Measurements from ENCODE around the gene KLF17.

KLF17 gene

DNA sequence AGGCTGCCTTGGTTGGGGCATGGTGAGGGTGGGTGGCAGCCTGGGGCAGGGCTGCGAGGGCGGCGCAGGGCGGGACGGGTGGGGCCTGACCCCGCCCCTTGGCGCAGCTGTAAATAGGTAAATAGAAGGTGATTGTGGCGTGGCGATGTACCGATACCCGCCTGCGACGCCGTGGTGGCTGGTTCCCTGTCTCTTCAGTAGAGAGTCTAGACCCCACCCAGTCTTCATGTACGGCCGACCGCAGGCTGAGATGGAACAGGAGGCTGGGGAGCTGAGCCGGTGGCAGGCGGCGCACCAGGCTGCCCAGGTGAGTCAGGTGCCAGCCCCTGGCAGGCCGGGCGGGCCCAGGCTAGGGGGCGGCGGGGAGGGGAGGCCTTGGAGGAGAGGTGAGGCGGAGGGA lies at the start of gene KLF17:
Gene KLF17 (plus strand): TSS at position 140 of the 400 bp plus-strand sequence. CDS start 87 bp downstream, at position 227.
- Histone ChIP-seq H3K4me1 (ENCODE audit: control insufficient read depth in 1 of 2, insufficient read depth in 2 of 2, low read length in 2 of 2) (no peaks in the 10 kb centered on the region), H3K9me3 (ENCODE audit: control insufficient read depth in 1 of 2, low read length in 2 of 2) (no peaks in the 10 kb centered on the region), H3K4me3 (ENCODE audit: low read depth in 1 of 2, low read length in 2 of 2) (no peak within 1 kb of the TSS), H3K9ac (ENCODE audit: low read depth in 1 of 2, low read length in 2 of 2) (no peak within 1 kb of the TSS), H3K27ac (ENCODE audit: low read depth, low read length) (no peak within 1 kb of the TSS), H3K27me3 (ENCODE audit: control insufficient read depth in 1 of 2, insufficient read depth in 2 of 2, low read length in 2 of 2) (no peaks in the 10 kb centered on the region), H3K36me3 (ENCODE audit: control insufficient read depth in 1 of 2, insufficient read depth in 2 of 2, low read length in 2 of 2) (no peaks in the 10 kb centered on the region)

DNA sequence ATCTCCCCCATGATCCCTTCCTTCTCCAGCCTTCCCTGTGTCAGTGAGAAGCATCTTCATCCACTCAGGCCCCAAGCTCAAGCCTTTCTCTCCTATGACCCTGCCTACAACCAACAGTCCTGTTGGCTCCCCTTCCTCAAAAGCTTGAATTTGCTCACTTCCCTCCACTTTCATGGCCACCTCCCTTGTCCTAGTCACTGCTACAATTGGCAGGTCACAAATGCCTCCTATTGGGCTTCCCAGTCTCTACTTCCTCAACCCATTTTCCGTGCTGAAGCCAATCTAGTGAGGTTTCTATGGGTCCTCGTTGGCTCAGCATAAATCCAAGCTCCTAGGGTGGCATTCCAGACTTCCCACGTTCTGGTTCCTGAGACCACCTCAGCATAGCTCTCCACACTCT lies 47.2 kb upstream of the KLF17 start:
- H3K4me3 ChIP-seq (ENCODE audit: low read depth in 1 of 2, low read length in 2 of 2) = no peak overlapping the region
- H3K4me1 ChIP-seq (ENCODE audit: control insufficient read depth in 1 of 2, insufficient read depth in 2 of 2, low read length in 2 of 2) = no peaks in the 10 kb centered on the region
- H3K9me3 ChIP-seq (ENCODE audit: control insufficient read depth in 1 of 2, low read length in 2 of 2) = no peaks in the 10 kb centered on the region
- no peak overlapping the region for H3K27ac ChIP-seq (ENCODE audit: low read depth, low read length)
- no peaks in the 10 kb centered on the region for H3K27me3 ChIP-seq (ENCODE audit: control insufficient read depth in 1 of 2, insufficient read depth in 2 of 2, low read length in 2 of 2)
- no peak overlapping the region for H3K9ac ChIP-seq (ENCODE audit: low read depth in 1 of 2, low read length in 2 of 2)
- H3K36me3 ChIP-seq (ENCODE audit: control insufficient read depth in 1 of 2, insufficient read depth in 2 of 2, low read length in 2 of 2) = no peaks in the 10 kb centered on the region

GRCh38 chr1:44072204-44072603 lies 46.4 kb upstream of the KLF17 start:
- Histone ChIP-seq H3K27ac (ENCODE audit: low read depth, low read length) (no peak overlapping the region), H3K4me1 (ENCODE audit: control insufficient read depth in 1 of 2, insufficient read depth in 2 of 2, low read length in 2 of 2) (no peaks in the 10 kb centered on the region), H3K36me3 (ENCODE audit: control insufficient read depth in 1 of 2, insufficient read depth in 2 of 2, low read length in 2 of 2) (no peaks in the 10 kb centered on the region), H3K9ac (ENCODE audit: low read depth in 1 of 2, low read length in 2 of 2) (no peak overlapping the region), H3K9me3 (ENCODE audit: control insufficient read depth in 1 of 2, low read length in 2 of 2) (no peaks in the 10 kb centered on the region), H3K27me3 (ENCODE audit: control insufficient read depth in 1 of 2, insufficient read depth in 2 of 2, low read length in 2 of 2) (no peaks in the 10 kb centered on the region), H3K4me3 (ENCODE audit: low read depth in 1 of 2, low read length in 2 of 2) (no peak overlapping the region)

DNA sequence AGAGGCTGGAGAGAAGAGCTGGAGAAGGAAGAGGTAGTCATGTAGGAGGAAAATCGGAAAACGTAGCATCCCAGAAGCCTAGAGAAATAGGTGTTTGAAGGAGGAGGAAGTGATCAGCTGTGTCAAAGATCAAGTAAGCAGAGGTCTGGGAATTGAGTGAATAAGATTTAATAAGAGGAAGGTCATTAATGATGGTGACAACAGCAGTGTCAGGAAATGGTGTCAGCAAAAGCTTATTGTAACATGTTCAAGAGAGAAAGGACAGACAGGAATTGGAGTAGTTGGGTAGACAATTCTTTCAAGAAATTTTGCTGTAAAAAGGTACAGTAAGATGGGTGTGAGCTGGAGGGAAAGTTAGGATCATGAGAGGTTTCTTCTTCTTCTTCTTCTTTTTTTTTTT lies 45.8 kb upstream of the KLF17 start:
- no peak overlapping the region for H3K4me3 ChIP-seq (ENCODE audit: low read depth in 1 of 2, low read length in 2 of 2)
- H3K4me1 ChIP-seq (ENCODE audit: control insufficient read depth in 1 of 2, insufficient read depth in 2 of 2, low read length in 2 of 2) = no peaks in the 10 kb centered on the region

DNA sequence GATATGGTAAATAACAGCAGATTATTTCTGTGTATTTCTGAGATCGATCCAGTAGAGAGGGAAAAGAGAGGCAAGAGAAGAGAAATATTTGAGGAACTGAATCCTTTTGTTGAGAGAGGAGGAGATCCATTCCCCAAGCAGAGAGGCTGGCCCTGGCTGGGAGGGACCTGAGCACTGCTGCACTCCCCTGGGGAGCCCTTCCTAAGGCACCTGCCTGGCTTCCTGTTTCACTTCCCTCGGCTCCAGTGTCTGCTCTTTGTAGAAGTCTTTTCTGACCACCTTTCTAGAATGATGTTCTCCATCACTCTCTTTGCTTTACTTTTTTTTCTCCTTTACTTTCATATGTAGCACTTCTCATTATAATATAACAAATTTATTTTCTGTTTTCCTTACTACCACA lies 45.1 kb upstream of the KLF17 start:
- H3K27ac ChIP-seq (ENCODE audit: low read depth, low read length) = no peak overlapping the region
- no peak overlapping the region for H3K9ac ChIP-seq (ENCODE audit: low read depth in 1 of 2, low read length in 2 of 2)
- H3K4me1 ChIP-seq (ENCODE audit: control insufficient read depth in 1 of 2, insufficient read depth in 2 of 2, low read length in 2 of 2) = no peaks in the 10 kb centered on the region
- H3K9me3 ChIP-seq (ENCODE audit: control insufficient read depth in 1 of 2, low read length in 2 of 2) = no peaks in the 10 kb centered on the region
- H3K27me3 ChIP-seq (ENCODE audit: control insufficient read depth in 1 of 2, insufficient read depth in 2 of 2, low read length in 2 of 2) = no peaks in the 10 kb centered on the region
- H3K4me3 ChIP-seq (ENCODE audit: low read depth in 1 of 2, low read length in 2 of 2) = no peak overlapping the region
- no peaks in the 10 kb centered on the region for H3K36me3 ChIP-seq (ENCODE audit: control insufficient read depth in 1 of 2, insufficient read depth in 2 of 2, low read length in 2 of 2)

More for the DNA sequence above, 45.8 kb upstream of the KLF17 start:
- Histone ChIP-seq H3K36me3 (ENCODE audit: control insufficient read depth in 1 of 2, insufficient read depth in 2 of 2, low read length in 2 of 2) (no peaks in the 10 kb centered on the region), H3K27me3 (ENCODE audit: control insufficient read depth in 1 of 2, insufficient read depth in 2 of 2, low read length in 2 of 2) (no peaks in the 10 kb centered on the region), H3K27ac (ENCODE audit: low read depth, low read length) (no peak overlapping the region), H3K9ac (ENCODE audit: low read depth in 1 of 2, low read length in 2 of 2) (no peak overlapping the region), H3K9me3 (ENCODE audit: control insufficient read depth in 1 of 2, low read length in 2 of 2) (no peaks in the 10 kb centered on the region)

DNA sequence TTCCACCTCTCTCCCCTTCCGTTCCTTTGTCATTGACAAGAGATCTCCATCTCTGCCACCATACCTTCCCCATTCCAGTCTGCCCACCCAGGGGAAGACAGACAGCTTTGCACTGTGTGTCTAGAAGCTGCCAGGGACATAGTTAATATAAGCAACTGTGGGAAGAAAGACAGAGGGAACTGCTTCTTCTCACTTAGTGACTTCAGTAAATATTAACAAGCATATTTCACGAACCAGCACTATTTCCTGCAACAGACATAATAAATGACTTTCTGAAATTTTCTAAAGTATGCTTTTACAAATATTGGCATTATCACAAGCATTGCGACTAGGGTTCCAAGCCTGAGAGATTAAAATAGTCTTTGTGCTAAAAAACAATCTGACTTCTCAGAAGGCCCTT lies 44.2 kb upstream of the KLF17 start:
- Histone ChIP-seq H3K9me3 (ENCODE audit: control insufficient read depth in 1 of 2, low read length in 2 of 2) (no peaks in the 10 kb centered on the region), H3K36me3 (ENCODE audit: control insufficient read depth in 1 of 2, insufficient read depth in 2 of 2, low read length in 2 of 2) (no peaks in the 10 kb centered on the region), H3K27me3 (ENCODE audit: control insufficient read depth in 1 of 2, insufficient read depth in 2 of 2, low read length in 2 of 2) (no peaks in the 10 kb centered on the region), H3K4me3 (ENCODE audit: low read depth in 1 of 2, low read length in 2 of 2) (no peak overlapping the region), H3K9ac (ENCODE audit: low read depth in 1 of 2, low read length in 2 of 2) (no peak overlapping the region), H3K27ac (ENCODE audit: low read depth, low read length) (no peak overlapping the region), H3K4me1 (ENCODE audit: control insufficient read depth in 1 of 2, insufficient read depth in 2 of 2, low read length in 2 of 2) (no peaks in the 10 kb centered on the region)

DNA sequence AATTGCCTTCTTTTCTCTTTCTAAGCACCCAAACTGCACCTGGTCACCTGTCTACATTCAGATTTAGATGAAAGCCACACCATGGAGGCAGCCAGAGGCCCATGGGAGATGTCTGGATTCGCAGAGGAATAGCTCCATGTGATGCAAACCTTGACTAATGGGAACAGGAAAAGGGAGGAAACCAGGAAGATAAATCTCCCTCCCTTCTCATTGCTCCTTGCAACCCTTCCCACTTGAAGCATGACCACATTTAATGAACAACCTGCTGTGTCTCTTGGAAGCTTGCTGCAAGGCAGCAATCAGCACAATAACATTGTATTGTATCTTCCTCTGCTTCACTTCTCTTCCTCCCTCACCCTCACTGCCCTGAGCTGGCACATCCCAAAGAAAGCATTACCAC lies 42.6 kb upstream of the KLF17 start:
- Histone ChIP-seq H3K27me3 (ENCODE audit: control insufficient read depth in 1 of 2, insufficient read depth in 2 of 2, low read length in 2 of 2) (no peaks in the 10 kb centered on the region), H3K27ac (ENCODE audit: low read depth, low read length) (no peak overlapping the region), H3K36me3 (ENCODE audit: control insufficient read depth in 1 of 2, insufficient read depth in 2 of 2, low read length in 2 of 2) (no peaks in the 10 kb centered on the region), H3K9ac (ENCODE audit: low read depth in 1 of 2, low read length in 2 of 2) (no peak overlapping the region), H3K4me3 (ENCODE audit: low read depth in 1 of 2, low read length in 2 of 2) (no peak overlapping the region), H3K9me3 (ENCODE audit: control insufficient read depth in 1 of 2, low read length in 2 of 2) (no peaks in the 10 kb centered on the region), H3K4me1 (ENCODE audit: control insufficient read depth in 1 of 2, insufficient read depth in 2 of 2, low read length in 2 of 2) (no peaks in the 10 kb centered on the region)

DNA sequence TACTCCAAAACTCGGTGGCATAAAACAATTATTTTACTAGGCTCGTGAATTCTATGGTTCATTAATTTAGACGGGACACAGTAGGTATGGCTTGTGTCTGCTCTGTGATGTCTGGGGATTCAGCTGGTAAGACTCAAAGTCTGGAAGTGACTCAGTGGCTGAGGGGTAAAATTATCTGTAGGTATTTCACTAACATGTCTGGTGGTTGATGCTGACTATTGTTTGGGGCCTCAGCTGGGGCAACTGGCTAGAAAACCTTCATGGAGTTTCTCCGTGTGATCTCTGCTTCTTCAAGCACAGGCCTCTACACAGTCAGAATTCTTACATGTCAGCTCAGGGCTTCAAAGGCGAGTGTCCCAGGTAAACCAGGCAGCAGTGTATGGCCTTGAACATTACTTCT lies 41.2 kb upstream of the KLF17 start:
- H3K9me3 ChIP-seq (ENCODE audit: control insufficient read depth in 1 of 2, low read length in 2 of 2) = no peaks in the 10 kb centered on the region
- no peaks in the 10 kb centered on the region for H3K36me3 ChIP-seq (ENCODE audit: control insufficient read depth in 1 of 2, insufficient read depth in 2 of 2, low read length in 2 of 2)
- no peaks in the 10 kb centered on the region for H3K27me3 ChIP-seq (ENCODE audit: control insufficient read depth in 1 of 2, insufficient read depth in 2 of 2, low read length in 2 of 2)
- H3K4me3 ChIP-seq (ENCODE audit: low read depth in 1 of 2, low read length in 2 of 2) = no peak overlapping the region
- H3K27ac ChIP-seq (ENCODE audit: low read depth, low read length) = no peak overlapping the region
- no peak overlapping the region for H3K9ac ChIP-seq (ENCODE audit: low read depth in 1 of 2, low read length in 2 of 2)
- no peaks in the 10 kb centered on the region for H3K4me1 ChIP-seq (ENCODE audit: control insufficient read depth in 1 of 2, insufficient read depth in 2 of 2, low read length in 2 of 2)

DNA sequence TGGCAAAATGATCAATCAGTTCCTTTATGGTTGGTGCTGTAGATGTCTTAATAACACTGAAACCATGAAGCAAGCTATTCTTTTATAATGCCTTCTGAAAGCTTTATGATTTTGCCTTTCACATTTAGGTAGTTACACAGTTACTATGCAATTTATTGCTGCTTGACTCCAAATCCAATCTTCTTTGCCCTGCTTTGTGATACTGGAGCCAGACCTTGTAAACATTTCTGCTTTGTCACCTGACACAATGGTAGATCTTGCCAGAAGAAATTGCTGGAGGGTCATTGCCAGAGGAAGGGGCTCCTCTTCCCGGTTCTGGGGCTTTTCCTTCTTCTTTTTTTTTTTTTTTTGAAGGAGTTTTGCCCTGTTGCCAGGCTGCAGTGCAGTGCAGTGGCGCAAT lies 40.5 kb upstream of the KLF17 start:
- Histone ChIP-seq H3K4me3 (ENCODE audit: low read depth in 1 of 2, low read length in 2 of 2) (no peak overlapping the region), H3K27ac (ENCODE audit: low read depth, low read length) (no peak overlapping the region), H3K9me3 (ENCODE audit: control insufficient read depth in 1 of 2, low read length in 2 of 2) (no peaks in the 10 kb centered on the region)

DNA sequence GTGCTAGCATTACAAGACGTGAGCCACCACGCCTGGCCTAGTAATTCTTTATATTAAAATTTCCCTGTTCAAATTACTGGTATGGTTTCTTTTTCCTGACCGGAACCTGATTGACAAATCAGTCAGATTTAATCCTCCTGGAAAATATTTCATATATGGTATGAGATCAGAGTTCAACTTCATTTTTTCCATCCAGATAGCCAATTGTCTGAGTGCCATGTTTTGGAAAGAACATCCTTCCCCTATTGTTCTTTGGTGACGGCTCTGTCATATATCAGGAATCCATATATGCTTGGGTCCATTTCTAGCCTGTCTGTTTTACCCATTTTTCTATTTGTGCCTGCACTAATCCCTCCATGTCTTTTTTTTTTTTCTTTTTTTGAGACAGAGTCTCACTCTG lies 39.1 kb upstream of the KLF17 start:
- H3K4me1 ChIP-seq (ENCODE audit: control insufficient read depth in 1 of 2, insufficient read depth in 2 of 2, low read length in 2 of 2) = no peaks in the 10 kb centered on the region
- no peaks in the 10 kb centered on the region for H3K9me3 ChIP-seq (ENCODE audit: control insufficient read depth in 1 of 2, low read length in 2 of 2)
- H3K27ac ChIP-seq (ENCODE audit: low read depth, low read length) = no peak overlapping the region
- H3K4me3 ChIP-seq (ENCODE audit: low read depth in 1 of 2, low read length in 2 of 2) = no peak overlapping the region
- H3K36me3 ChIP-seq (ENCODE audit: control insufficient read depth in 1 of 2, insufficient read depth in 2 of 2, low read length in 2 of 2) = no peaks in the 10 kb centered on the region
- H3K9ac ChIP-seq (ENCODE audit: low read depth in 1 of 2, low read length in 2 of 2) = no peak overlapping the region
- no peaks in the 10 kb centered on the region for H3K27me3 ChIP-seq (ENCODE audit: control insufficient read depth in 1 of 2, insufficient read depth in 2 of 2, low read length in 2 of 2)

More for the DNA sequence above, 40.5 kb upstream of the KLF17 start:
- Histone ChIP-seq H3K9ac (ENCODE audit: low read depth in 1 of 2, low read length in 2 of 2) (no peak overlapping the region), H3K4me1 (ENCODE audit: control insufficient read depth in 1 of 2, insufficient read depth in 2 of 2, low read length in 2 of 2) (no peaks in the 10 kb centered on the region), H3K36me3 (ENCODE audit: control insufficient read depth in 1 of 2, insufficient read depth in 2 of 2, low read length in 2 of 2) (no peaks in the 10 kb centered on the region), H3K27me3 (ENCODE audit: control insufficient read depth in 1 of 2, insufficient read depth in 2 of 2, low read length in 2 of 2) (no peaks in the 10 kb centered on the region)

DNA sequence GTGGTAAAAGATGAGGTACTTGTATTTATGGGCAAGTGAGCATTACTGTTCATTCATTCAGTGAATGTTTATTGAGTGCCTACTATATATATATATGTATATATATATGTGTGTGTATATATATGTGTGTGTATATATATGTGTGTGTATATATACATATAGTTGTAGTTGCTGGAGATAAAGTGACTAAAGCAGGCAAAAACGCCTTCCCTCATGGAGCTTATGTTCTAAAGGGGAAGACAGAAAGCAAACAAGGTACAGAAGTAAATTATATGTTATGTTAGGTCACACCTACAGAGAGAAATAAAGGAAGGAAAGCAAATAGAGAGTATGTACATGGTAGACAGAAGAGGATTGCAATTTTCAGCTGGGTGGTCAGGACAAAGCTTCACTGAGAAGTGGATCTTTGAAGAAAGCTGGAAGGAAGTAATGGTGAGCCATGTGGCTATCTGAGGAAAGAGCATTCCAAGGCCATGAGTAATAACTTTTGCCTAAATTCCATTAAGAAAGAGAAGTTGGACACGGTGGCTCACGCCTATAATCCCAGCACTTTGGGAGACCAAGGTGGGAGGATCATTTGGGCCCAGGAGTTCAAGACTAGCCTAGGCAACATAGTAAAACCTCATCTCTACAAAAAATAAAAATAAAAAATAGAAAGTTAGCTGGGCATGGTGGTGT lies 33.5 kb upstream of the KLF17 start:
- Histone ChIP-seq H3K4me1 (ENCODE audit: control insufficient read depth in 1 of 2, insufficient read depth in 2 of 2, low read length in 2 of 2) (no peaks in the 10 kb centered on the region), H3K9me3 (ENCODE audit: control insufficient read depth in 1 of 2, low read length in 2 of 2) (no peaks in the 10 kb centered on the region), H3K27me3 (ENCODE audit: control insufficient read depth in 1 of 2, insufficient read depth in 2 of 2, low read length in 2 of 2) (no peaks in the 10 kb centered on the region), H3K36me3 (ENCODE audit: control insufficient read depth in 1 of 2, insufficient read depth in 2 of 2, low read length in 2 of 2) (no peaks in the 10 kb centered on the region), H3K9ac (ENCODE audit: low read depth in 1 of 2, low read length in 2 of 2) (no peak overlapping the region), H3K4me3 (ENCODE audit: low read depth in 1 of 2, low read length in 2 of 2) (no peak overlapping the region), H3K27ac (ENCODE audit: low read depth, low read length) (no peak overlapping the region)
